Endodermal cell (in vitro differentiated cells): ENCODE measurements around the gene TST. TPM values are rescaled to one million over a fixed set of nuclear protein-coding genes. Genes with fewer than 3 reads are reported as not detected.
"Not testable (repeated sequence)": the region's sequence is repeated elsewhere in the genome, so short reads cannot be mapped to it uniquely, and the experiment has no call there.

Experiments used
- DNase-seq: peaks from one replicate; pipeline ENCODE4 v3.0.0-alpha.2; 2017
- H3K27ac ChIP-seq: 2 replicates; pipeline ENCODE4 v1.5.1; 2013; ENCODE audit warnings: mild to moderate bottlenecking, low read depth, low read length, moderate library complexity
- H3K27me3 ChIP-seq: 2 replicates; pipeline ENCODE4 v1.6.1; 2013; ENCODE audit warnings: mild to moderate bottlenecking, low read length, moderate library complexity; ENCODE audit not compliant: insufficient read depth, control insufficient read depth, poor library complexity, severe bottlenecking
- H3K36me3 ChIP-seq: 2 replicates; pipeline ENCODE4 v1.7.0; 2013; ENCODE audit warnings: mild to moderate bottlenecking, low read length, moderate library complexity; ENCODE audit not compliant: control insufficient read depth, insufficient read depth
- H3K4me1 ChIP-seq: one replicate; pipeline ENCODE4 v1.7.0; 2013; ENCODE audit warnings: low read length; ENCODE audit not compliant: control insufficient read depth, insufficient read depth
- H3K4me3 ChIP-seq: 2 replicates; pipeline ENCODE4 v1.5.1; 2013; ENCODE audit warnings: mild to moderate bottlenecking, low read length, moderate library complexity
- H3K9ac ChIP-seq: 2 replicates; pipeline ENCODE4 v1.6.1; 2013; ENCODE audit warnings: mild to moderate bottlenecking, low read length, moderate library complexity; ENCODE audit not compliant: poor library complexity, severe bottlenecking; ENCODE audit errors: extremely low read depth
- H3K9me3 ChIP-seq: 2 replicates; pipeline ENCODE4 v1.6.1; 2013; ENCODE audit warnings: mild to moderate bottlenecking, low read length, moderate library complexity; ENCODE audit not compliant: control insufficient read depth
- H3K27ac Mint-ChIP-seq: 2 replicates; pipeline ENCODE4 v1.8.0; 2020; ENCODE audit warnings: mixed read lengths
- H3K27me3 Mint-ChIP-seq: 2 replicates; pipeline ENCODE4 v1.8.0; 2021; ENCODE audit warnings: mild to moderate bottlenecking, mixed read lengths; ENCODE audit not compliant: insufficient read depth
- H3K36me3 Mint-ChIP-seq: 2 replicates; pipeline ENCODE4 v1.8.0; 2020; ENCODE audit warnings: low read depth, mixed read lengths
- H3K4me1 Mint-ChIP-seq: 2 replicates; pipeline ENCODE4 v1.8.0; 2020; ENCODE audit warnings: mixed read lengths
- H3K4me3 Mint-ChIP-seq: 2 replicates; pipeline ENCODE4 v1.8.0; 2020; ENCODE audit warnings: mild to moderate bottlenecking, moderate library complexity, mixed read lengths
- H3K9me3 Mint-ChIP-seq: 2 replicates; pipeline ENCODE4 v1.8.0; 2020; ENCODE audit warnings: mild to moderate bottlenecking, mixed read lengths
- CTCF ChIP-seq: fragments of 200-600 bp; sonication (generic); conservative IDR thresholded peaks from 2 replicates; pipeline ENCODE4 v1.5.0; 2021; ENCODE audit warnings: antibody characterized with exemption, mild to moderate bottlenecking
- WGBS, 2 experiments: methylation state at CpG; one replicate each; pipeline versions ENCODE4 v1.1.5 to v1.1.7; 2013; ENCODE audit warnings: missing lambda C conversion rate in 2 of 2, mixed read lengths in 1 of 2; ENCODE audit not compliant: insufficient coverage in 1 of 2, insufficient read length in 1 of 2; 5-methylcytosine and 5-hydroxymethylcytosine counted together
- total RNA-seq, 2 donors: library from RNA; stranded (reverse); fragmentation: NEBNext Ultra II Directional in 1 of 2; extraction: Animal tissue kit (Norgen Biotek cat#: 25700) in 1 of 2; gene quantifications; 2 replicates in 1 of 2; 3 replicates in 1 of 2; pipeline ENCODE4 v1.2.1, GENCODE V29; 2021

Gene TST
- total RNA-seq, 2 donors from 2014 or later: 38.2 to 48.3 TPM

- Mint-ChIP-seq H3K9me3 (peaks cover 2% of the 10 kb centered on the region), H3K36me3 (no peaks in the 10 kb centered on the region), H3K27me3 (peaks cover 38% of the 10 kb centered on the region), H3K4me1 (no peaks in the 10 kb centered on the region), H3K4me3 (no peak overlapping the region), H3K27ac (no peak overlapping the region)
- TF ChIP-seq CTCF: peak; percentile 58
- Histone ChIP-seq H3K27me3 (peaks cover 24% of the 10 kb centered on the region), H3K9ac (no peak overlapping the region), H3K4me1 (no peaks in the 10 kb centered on the region), H3K4me3 (no peak overlapping the region), H3K9me3 (peaks cover 2% of the 10 kb centered on the region), H3K27ac (no peak overlapping the region), H3K36me3 (no peaks in the 10 kb centered on the region)
- peak; percentile 67 for DNase-seq
- WGBS, 2 experiments: 57 to 64% methylated on average over 4 to 6 of the region's 6 CpGs
Observed at GRCh38 chr22:36991206-36991605, 28.0 kb downstream of the TST start.

GRCh38 chr22:36990457-36990856 is 28.8 kb downstream of the TST start:
- H3K36me3 ChIP-seq: no peaks in the 10 kb centered on the region
- no peak overlapping the region for H3K9ac ChIP-seq
- Mint-ChIP-seq H3K4me3 (no peak overlapping the region), H3K4me1 (no peaks in the 10 kb centered on the region), H3K9me3 (peaks cover 10% of the 10 kb centered on the region), H3K36me3 (no peaks in the 10 kb centered on the region), H3K27ac (no peak overlapping the region), H3K27me3 (peaks cover 37% of the 10 kb centered on the region)
- H3K9me3 ChIP-seq: peaks cover 10% of the 10 kb centered on the region
- peaks cover 24% of the 10 kb centered on the region for H3K27me3 ChIP-seq
- no peak overlapping the region for H3K4me3 ChIP-seq
- no peaks in the 10 kb centered on the region for H3K4me1 ChIP-seq
- DNase-seq: no peak
- no peak for TF ChIP-seq CTCF
- WGBS, 2 experiments: 90 to 93% methylated on average over 3 to 6 of the region's 6 CpGs
- H3K27ac ChIP-seq: no peak overlapping the region

GRCh38 chr22:36989012-36989411 is 30.2 kb downstream of the TST start:
- H3K27me3 ChIP-seq: peaks cover 24% of the 10 kb centered on the region
- H3K9me3 Mint-ChIP-seq: peaks cover 13% of the 10 kb centered on the region
- H3K36me3 ChIP-seq, H3K4me1 ChIP-seq, H3K27ac Mint-ChIP-seq, DNase-seq, H3K4me1 Mint-ChIP-seq, H3K27ac ChIP-seq, H3K4me3 Mint-ChIP-seq, H3K4me3 ChIP-seq, H3K9ac ChIP-seq, H3K36me3 Mint-ChIP-seq: not testable (repeated sequence)
- H3K27me3 Mint-ChIP-seq: peaks cover 38% of the 10 kb centered on the region
- peaks cover 13% of the 10 kb centered on the region for H3K9me3 ChIP-seq
- WGBS, 2 experiments: 89 to 94% methylated on average over 4 of the region's 4 CpGs
